HG03097 (cell line): ENCODE results near the gene NECTIN4.
"Not testable (repeated sequence)": the region's sequence is repeated elsewhere in the genome, so short reads cannot be mapped to it uniquely, and the experiment has no call there.

Experiments used
- ATAC-seq: cut with Tn5 transposase; IDR thresholded peaks from one replicate; pipeline ENCODE4 v1.9.1; 2021; ENCODE audit not compliant: unreplicated experiment, low FRiP score

Gene NECTIN4

GRCh38 chr1:161089251-161089924 lies at the start of gene NECTIN4:
Gene NECTIN4 (minus strand): TSS chr1:161089558. CDS start chr1:161089296, 262 bp downstream.
- ATAC-seq = no peak

GRCh38 chr1:161138431-161138830 lies 49.1 kb upstream of the NECTIN4 start:
- no peak for ATAC-seq

GRCh38 chr1:161137881-161138280 lies 48.5 kb upstream of the NECTIN4 start:
- ATAC-seq = no peak

- no peak for ATAC-seq
Measured at GRCh38 chr1:161133220-161133740, 43.9 kb upstream of the NECTIN4 start.

GRCh38 chr1:161132410-161133219 lies 43.3 kb upstream of the NECTIN4 start, which contains the start of gene DEDD:
Gene DEDD (minus strand): TSS chr1:161132667. CDS start chr1:161124462, 8,205 bp downstream.
- peak; percentile 92 for ATAC-seq

- ATAC-seq = no peak
Measured at GRCh38 chr1:161131523-161132409, 42.4 kb upstream of the NECTIN4 start.

- no peak for ATAC-seq
Measured at GRCh38 chr1:161130266-161130665, 40.9 kb upstream of the NECTIN4 start.

GRCh38 chr1:161128591-161129420 lies 39.4 kb upstream of the NECTIN4 start:
- no peak for ATAC-seq

GRCh38 chr1:161127649-161128048 lies 38.3 kb upstream of the NECTIN4 start:
- no peak for ATAC-seq

GRCh38 chr1:161122967-161123366 lies 33.6 kb upstream of the NECTIN4 start:
- ATAC-seq = no peak

- no peak for ATAC-seq
Measured at GRCh38 chr1:161121834-161122233, 32.5 kb upstream of the NECTIN4 start.

- ATAC-seq = no peak
Measured at GRCh38 chr1:161121042-161121650, 31.8 kb upstream of the NECTIN4 start.

- ATAC-seq = no peak
Measured at GRCh38 chr1:161119092-161119903, 29.9 kb upstream of the NECTIN4 start.

- peak; percentile 67 for ATAC-seq
Measured at GRCh38 chr1:161117759-161118581, 28.6 kb upstream of the NECTIN4 start, which contains the start of the genes NIT1 and PFDN2. Gene NIT1 (plus strand): TSS chr1:161118105. CDS start chr1:161118177, 72 bp downstream. Gene PFDN2 (minus strand): TSS chr1:161118037. CDS start chr1:161118026, 11 bp downstream.

GRCh38 chr1:161115961-161116360 lies 26.6 kb upstream of the NECTIN4 start:
- ATAC-seq = not testable (repeated sequence)

- no peak for ATAC-seq
Measured at GRCh38 chr1:161115132-161115711, 25.9 kb upstream of the NECTIN4 start.

- no peak for ATAC-seq
Measured at GRCh38 chr1:161114556-161114955, 25.2 kb upstream of the NECTIN4 start.
